ENCODE results near the gene RRAS2. TPM values are rescaled to one million over a fixed set of nuclear protein-coding genes. Genes with fewer than 3 reads are reported as not detected.

Gene RRAS2
- total RNA-seq, 4 donors from 2014 or later: 12.3 to 86.0 (median 41.7) TPM

DNA sequence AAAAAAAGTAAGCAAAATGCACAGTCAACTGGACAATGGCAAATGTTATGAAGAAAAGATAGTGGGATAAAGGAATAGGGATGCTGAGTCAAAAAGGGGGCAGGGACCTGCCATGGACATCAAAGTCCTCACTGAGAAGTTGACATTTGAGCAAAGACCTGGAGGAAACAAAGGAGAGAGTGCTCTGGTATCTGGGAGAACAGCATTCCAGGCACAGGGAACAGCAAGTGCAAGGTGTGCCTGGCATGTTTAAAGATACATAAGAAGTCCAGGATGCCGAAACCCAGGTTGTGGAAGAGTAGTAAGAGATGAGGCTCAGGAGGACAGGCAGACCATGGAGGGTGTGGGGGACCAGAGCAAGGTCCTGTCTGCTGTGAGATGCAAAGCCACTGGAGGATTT, 123.3 kb downstream of the RRAS2 start:
- H3K4me1 ChIP-seq: no peaks in the 10 kb centered on the region
- H3K9me3 ChIP-seq: no peaks in the 10 kb centered on the region
- TF ChIP-seq, protein P1, sequence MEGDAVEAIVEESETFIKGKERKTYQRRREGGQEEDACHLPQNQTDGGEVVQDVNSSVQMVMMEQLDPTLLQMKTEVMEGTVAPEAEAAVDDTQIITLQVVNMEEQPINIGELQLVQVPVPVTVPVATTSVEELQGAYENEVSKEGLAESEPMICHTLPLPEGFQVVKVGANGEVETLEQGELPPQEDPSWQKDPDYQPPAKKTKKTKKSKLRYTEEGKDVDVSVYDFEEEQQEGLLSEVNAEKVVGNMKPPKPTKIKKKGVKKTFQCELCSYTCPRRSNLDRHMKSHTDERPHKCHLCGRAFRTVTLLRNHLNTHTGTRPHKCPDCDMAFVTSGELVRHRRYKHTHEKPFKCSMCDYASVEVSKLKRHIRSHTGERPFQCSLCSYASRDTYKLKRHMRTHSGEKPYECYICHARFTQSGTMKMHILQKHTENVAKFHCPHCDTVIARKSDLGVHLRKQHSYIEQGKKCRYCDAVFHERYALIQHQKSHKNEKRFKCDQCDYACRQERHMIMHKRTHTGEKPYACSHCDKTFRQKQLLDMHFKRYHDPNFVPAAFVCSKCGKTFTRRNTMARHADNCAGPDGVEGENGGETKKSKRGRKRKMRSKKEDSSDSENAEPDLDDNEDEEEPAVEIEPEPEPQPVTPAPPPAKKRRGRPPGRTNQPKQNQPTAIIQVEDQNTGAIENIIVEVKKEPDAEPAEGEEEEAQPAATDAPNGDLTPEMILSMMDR (IDR thresholded peaks at IDR 0.05): no peak
- TF ChIP-seq POLR2AphosphoS5 (IDR thresholded peaks at IDR 0.05) (no peak), POLR2A (IDR thresholded peaks at IDR 0.05) (no peak), EP300 (IDR thresholded peaks at IDR 0.05; ENCODE audit: low read depth) (no peak)
- H3K36me3 ChIP-seq: no peaks in the 10 kb centered on the region
- no peaks in the 10 kb centered on the region for H3K27me3 ChIP-seq
- intact Hi-C loops (cut with DNase I; ENCODE audit: low total_unique reads) (no loop called here), in situ Hi-C loops (cut with MboI; ENCODE audit: low pct_ligation_motif_present in 1 of 4, low pct_unique_long_range_greater_than_20kb in 1 of 4, low sequenced_read_pairs in 3 of 4) (loop anchor here in 1 of 4 donors (25.0 kb wide), 1 partner anchor 473 kb away; no protein-coding TSS in a partner anchor)
- H3K27ac ChIP-seq: no peak overlapping the region
- no peak for DNase-seq
- H3K4me3 ChIP-seq: no peak overlapping the region
- 80 to 83% methylated on average over 1 of the region's 1 CpG for WGBS, 2 donors (ENCODE audit: low coverage in 1 of 2)

DNA sequence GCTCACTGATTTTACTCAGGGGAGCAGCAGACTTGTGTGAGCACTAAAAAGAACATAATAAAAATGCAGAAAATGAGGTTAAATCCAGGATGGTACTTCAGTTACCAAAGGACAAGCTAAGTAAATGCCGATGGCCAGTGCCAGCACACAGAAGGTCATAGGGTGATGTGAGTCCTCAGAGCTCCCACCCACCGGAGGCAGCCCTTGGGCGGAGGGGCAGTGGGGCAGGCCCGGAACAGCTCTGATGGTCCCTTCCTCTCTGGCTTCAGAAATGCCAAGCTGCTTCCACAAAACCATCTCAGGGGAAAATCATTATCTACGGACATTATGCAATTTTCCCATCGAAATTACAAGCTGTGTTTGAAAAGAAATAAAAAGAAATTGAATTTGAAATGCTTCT, 124.5 kb downstream of the RRAS2 start:
- no peaks in the 10 kb centered on the region for H3K9me3 ChIP-seq
- no peaks in the 10 kb centered on the region for H3K27me3 ChIP-seq
- no peaks in the 10 kb centered on the region for H3K36me3 ChIP-seq
- TF ChIP-seq POLR2AphosphoS5 (IDR thresholded peaks at IDR 0.05): no peak
- TF ChIP-seq, protein P1 (IDR thresholded peaks at IDR 0.05): no peak
- H3K4me3 ChIP-seq: no peak overlapping the region
- H3K27ac ChIP-seq: no peak overlapping the region
- no peak for DNase-seq
- intact Hi-C loops (cut with DNase I; ENCODE audit: low total_unique reads) (no loop called here), in situ Hi-C loops (cut with MboI; ENCODE audit: low pct_ligation_motif_present in 1 of 4, low pct_unique_long_range_greater_than_20kb in 1 of 4, low sequenced_read_pairs in 3 of 4) (loop anchor here in 1 of 4 donors (25.0 kb wide), 1 partner anchor 472 kb away; no protein-coding TSS in a partner anchor)
- no peaks in the 10 kb centered on the region for H3K4me1 ChIP-seq
- WGBS, 2 donors (ENCODE audit: low coverage in 1 of 2): 82% methylated on average over 6 of the region's 6 CpGs; no CpG with 5 or more reads in 1 of the 2 donors

DNA sequence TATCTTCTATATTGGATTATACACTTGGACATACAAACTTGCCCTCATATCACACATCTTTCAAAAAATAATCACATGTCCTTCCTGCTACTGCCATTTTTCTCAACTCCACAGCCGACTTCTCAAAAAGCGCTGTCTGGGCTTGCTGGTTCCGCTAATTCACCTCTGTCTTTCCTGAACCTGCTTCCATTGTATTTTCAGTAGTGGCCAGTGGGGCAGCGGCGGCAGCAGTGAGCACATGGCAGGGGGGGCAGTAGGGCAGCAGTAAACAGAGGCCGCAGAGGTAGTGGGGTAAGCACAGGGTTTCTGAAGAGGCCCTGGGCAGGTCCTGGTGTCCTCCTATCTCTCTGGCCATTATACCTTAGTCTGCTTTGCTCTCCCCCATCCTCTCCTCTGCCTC, 126.3 kb downstream of the RRAS2 start:
- no peaks in the 10 kb centered on the region for H3K9me3 ChIP-seq
- no peak for DNase-seq
- 50 to 76% methylated on average over 5 to 6 of the region's 6 CpGs for WGBS, 2 donors (ENCODE audit: low coverage in 1 of 2)
- H3K27ac ChIP-seq: no peak overlapping the region
- H3K27me3 ChIP-seq: no peaks in the 10 kb centered on the region
- H3K4me1 ChIP-seq: no peaks in the 10 kb centered on the region
- H3K36me3 ChIP-seq: no peaks in the 10 kb centered on the region
- intact Hi-C loops (cut with DNase I; ENCODE audit: low total_unique reads): no loop called here
- in situ Hi-C loops (cut with MboI; ENCODE audit: low pct_ligation_motif_present in 1 of 4, low pct_unique_long_range_greater_than_20kb in 1 of 4, low sequenced_read_pairs in 3 of 4): loop anchor here in 1 of 4 donors (25.0 kb wide), 1 partner anchor 470 kb away; no protein-coding TSS in a partner anchor
- H3K4me3 ChIP-seq: no peak overlapping the region
- TF ChIP-seq POLR2AphosphoS5 (IDR thresholded peaks at IDR 0.05) (no peak), EP300 (IDR thresholded peaks at IDR 0.05; ENCODE audit: low read depth) (no peak), POLR2A (IDR thresholded peaks at IDR 0.05) (no peak)
- TF ChIP-seq, protein P1 (IDR thresholded peaks at IDR 0.05): no peak

DNA sequence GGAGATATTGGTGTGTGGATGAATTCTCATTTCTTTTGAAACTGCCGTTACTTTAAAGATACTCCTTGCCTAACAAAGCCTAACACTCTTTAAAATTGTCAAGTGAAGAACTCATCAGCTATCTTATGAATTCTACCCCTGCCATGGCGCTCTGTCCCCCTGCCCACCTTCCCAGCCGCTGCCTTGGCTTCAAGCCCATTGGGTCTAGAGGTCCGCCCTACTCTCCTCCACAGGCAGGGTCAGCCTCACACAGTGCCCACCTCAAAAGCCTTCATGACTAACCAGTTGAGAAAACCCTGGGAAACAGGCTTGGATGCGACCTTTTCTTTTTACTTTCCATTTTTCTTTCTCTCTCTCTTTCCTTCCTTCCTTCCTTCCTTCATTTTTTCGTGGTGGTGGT, 128.6 kb downstream of the RRAS2 start:
- in situ Hi-C loops (cut with MboI; ENCODE audit: low pct_ligation_motif_present in 1 of 4, low pct_unique_long_range_greater_than_20kb in 1 of 4, low sequenced_read_pairs in 3 of 4) (loop anchor here in 1 of 4 donors (25.0 kb wide), 1 partner anchor 468 kb away; no protein-coding TSS in a partner anchor), intact Hi-C loops (cut with DNase I; ENCODE audit: low total_unique reads) (no loop called here)
- no peak for DNase-seq
- TF ChIP-seq EP300 (IDR thresholded peaks at IDR 0.05; ENCODE audit: low read depth): no peak
- no peak for TF ChIP-seq POLR2A (IDR thresholded peaks at IDR 0.05)
- TF ChIP-seq POLR2AphosphoS5 (IDR thresholded peaks at IDR 0.05): no peak
- TF ChIP-seq, protein P1 (IDR thresholded peaks at IDR 0.05): no peak
- H3K27me3 ChIP-seq: no peaks in the 10 kb centered on the region
- H3K4me3 ChIP-seq: no peak overlapping the region
- no peaks in the 10 kb centered on the region for H3K4me1 ChIP-seq
- WGBS, 2 donors (ENCODE audit: low coverage in 1 of 2): 73 to 82% methylated on average over 6 of the region's 6 CpGs
- no peak overlapping the region for H3K27ac ChIP-seq
- H3K36me3 ChIP-seq: no peaks in the 10 kb centered on the region
- no peaks in the 10 kb centered on the region for H3K9me3 ChIP-seq

Data from transverse colon (tissue), 4 donors.